Large intestine (tissue), 3 donors: ENCODE measurements around the gene GMDS. TPM values are rescaled to one million over a fixed set of nuclear protein-coding genes. Genes with fewer than 3 reads are reported as not detected.

Experiments used
- DNase-seq, 2 donors: peaks; one replicate each; pipeline versions ENCODE4 v3.0.0 to v3.0.0-alpha.2; 2013
- H3K27ac ChIP-seq: one replicate; pipeline ENCODE4 v1.5.1; 2013; ENCODE audit warnings: low read length
- H3K27me3 ChIP-seq: 2 replicates; pipeline ENCODE4 v1.6.1; 2013; ENCODE audit warnings: low read length; ENCODE audit not compliant: control insufficient read depth, insufficient read depth
- H3K36me3 ChIP-seq: 2 replicates; pipeline ENCODE4 v1.6.1; 2013; ENCODE audit warnings: low read length; ENCODE audit not compliant: control insufficient read depth, insufficient read depth
- H3K4me1 ChIP-seq: one replicate; pipeline ENCODE4 v1.6.1; 2013; ENCODE audit warnings: low read length; ENCODE audit not compliant: control insufficient read depth, insufficient read depth
- H3K4me3 ChIP-seq: one replicate; pipeline ENCODE4 v1.5.1; 2013; ENCODE audit warnings: low read length
- H3K9me3 ChIP-seq: one replicate; pipeline ENCODE4 v1.6.1; 2013; ENCODE audit warnings: mild to moderate bottlenecking, low read depth, low read length, moderate library complexity; ENCODE audit not compliant: control insufficient read depth
- WGBS: methylation state at CpG from one replicate; pipeline ENCODE4 v1.1.5; 2013; ENCODE audit warnings: low lambda C conversion rate; ENCODE audit not compliant: insufficient coverage; 5-methylcytosine and 5-hydroxymethylcytosine counted together
- polyA plus RNA-seq: library from polyadenylated mRNA; unstranded; fragments of 120-200 nt; gene quantifications from one replicate; pipeline ENCODE4 v1.2.1, GENCODE V29; 2013

The GMDS gene
- polyA plus RNA-seq, 1 donor = 58.9 TPM

DNA sequence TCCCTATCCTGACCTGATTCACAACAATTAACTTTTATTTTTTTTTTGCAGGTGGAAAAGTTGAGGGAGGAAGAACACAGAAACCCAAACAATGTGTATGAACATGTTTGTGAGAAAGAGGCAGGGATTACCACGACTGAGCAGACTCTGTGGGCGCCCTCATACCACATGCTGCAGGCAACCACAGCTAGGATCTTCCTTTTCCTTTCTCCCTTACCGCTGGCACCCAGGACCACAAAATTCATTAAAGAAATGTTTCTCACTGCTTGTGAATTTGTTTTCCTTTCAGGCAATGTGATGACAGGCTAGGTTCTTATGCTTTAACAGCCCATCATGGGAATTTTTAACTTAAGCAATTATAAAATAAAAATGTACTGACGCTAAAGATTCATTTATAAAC is 287.1 kb downstream of the GMDS start:
- Histone ChIP-seq H3K4me1 (no peaks in the 10 kb centered on the region), H3K4me3 (no peak overlapping the region), H3K27ac (no peak overlapping the region), H3K36me3 (peaks cover 3% of the 10 kb centered on the region), H3K27me3 (no peaks in the 10 kb centered on the region), H3K9me3 (no peaks in the 10 kb centered on the region)
- no CpG with 5 or more reads among the region's 4 CpGs for WGBS
- no peak for DNase-seq

DNA sequence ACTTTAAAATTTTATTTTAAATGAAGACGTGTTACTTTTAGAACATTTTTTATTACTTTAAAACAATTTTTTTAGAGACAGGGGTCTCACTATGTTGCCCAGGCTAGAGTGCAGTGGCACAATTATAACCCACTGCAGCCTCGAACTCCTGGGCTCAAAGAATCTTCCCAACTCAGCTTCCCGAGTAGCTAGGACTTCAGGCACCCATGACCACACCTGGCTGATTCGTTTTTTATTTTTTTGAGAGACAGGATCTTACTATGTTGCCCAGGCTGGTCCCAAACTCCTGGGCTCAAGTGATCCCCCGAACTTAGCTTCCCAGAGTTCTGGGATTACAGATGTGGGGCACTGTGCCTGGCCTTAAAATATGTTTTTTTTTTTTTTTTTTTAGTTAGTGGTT is 287.7 kb downstream of the GMDS start:
- no peaks in the 10 kb centered on the region for H3K27me3 ChIP-seq
- no CpG with 5 or more reads among the region's 5 CpGs for WGBS
- no peak overlapping the region for H3K27ac ChIP-seq
- peaks cover 3% of the 10 kb centered on the region for H3K36me3 ChIP-seq
- H3K4me1 ChIP-seq = no peaks in the 10 kb centered on the region
- no peak for DNase-seq
- no peak overlapping the region for H3K4me3 ChIP-seq
- no peaks in the 10 kb centered on the region for H3K9me3 ChIP-seq

DNA sequence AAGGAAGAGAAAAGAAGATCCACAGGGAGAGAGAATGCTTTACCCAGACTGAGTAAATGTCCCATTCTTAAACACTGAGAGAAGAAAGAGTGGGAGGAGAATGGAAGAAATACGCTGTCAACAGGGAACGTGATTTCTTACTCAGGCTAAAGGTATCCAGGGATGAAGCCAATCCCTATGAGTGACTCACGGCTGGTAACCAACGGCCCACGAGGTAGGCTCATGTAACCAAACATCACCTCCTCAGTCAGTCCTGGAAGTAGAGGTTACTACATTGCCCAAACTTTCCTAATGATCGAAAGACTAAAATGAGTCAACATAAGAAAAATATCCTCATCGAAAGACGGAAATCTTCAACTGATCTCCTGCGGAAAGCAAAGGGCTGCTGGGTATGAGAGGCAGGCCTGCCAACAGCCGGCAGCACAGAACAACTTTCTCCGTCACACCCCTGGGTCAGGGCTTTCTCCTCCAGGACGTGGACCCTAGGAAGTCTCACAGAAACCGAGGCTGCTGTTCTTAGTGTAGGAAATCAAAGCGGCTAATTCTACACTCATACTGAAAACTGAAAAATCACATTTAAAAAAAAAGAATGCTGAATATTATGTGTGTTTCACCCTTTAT is 292.6 kb downstream of the GMDS start:
- 98% methylated on average over 6 of the region's 14 CpGs for WGBS
- no peak for DNase-seq
- Histone ChIP-seq H3K4me3 (no peak overlapping the region), H3K27me3 (no peaks in the 10 kb centered on the region), H3K9me3 (no peaks in the 10 kb centered on the region), H3K27ac (no peak overlapping the region), H3K36me3 (peaks cover 2% of the 10 kb centered on the region), H3K4me1 (no peaks in the 10 kb centered on the region)

DNA sequence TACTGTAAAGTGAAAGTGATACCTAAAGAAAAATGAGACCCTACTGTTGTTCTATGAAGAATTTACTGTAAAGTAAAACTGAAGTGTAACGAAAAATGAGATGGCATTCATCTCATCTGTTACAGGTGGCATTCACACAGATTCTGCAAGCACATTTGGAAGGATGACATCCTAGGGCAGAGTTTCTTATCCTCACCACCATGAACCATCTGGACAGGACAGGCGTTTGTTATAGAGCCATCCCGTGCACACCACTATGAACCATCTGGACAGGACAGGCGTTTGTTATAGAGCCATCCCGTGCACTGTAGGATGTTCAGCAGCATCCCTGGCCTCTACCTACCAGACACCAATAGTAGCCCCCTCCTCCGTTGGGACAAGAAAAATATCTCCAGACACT is 294.8 kb downstream of the GMDS start:
- H3K27me3 ChIP-seq = no peaks in the 10 kb centered on the region
- no CpG with 5 or more reads among the region's 6 CpGs for WGBS

DNA sequence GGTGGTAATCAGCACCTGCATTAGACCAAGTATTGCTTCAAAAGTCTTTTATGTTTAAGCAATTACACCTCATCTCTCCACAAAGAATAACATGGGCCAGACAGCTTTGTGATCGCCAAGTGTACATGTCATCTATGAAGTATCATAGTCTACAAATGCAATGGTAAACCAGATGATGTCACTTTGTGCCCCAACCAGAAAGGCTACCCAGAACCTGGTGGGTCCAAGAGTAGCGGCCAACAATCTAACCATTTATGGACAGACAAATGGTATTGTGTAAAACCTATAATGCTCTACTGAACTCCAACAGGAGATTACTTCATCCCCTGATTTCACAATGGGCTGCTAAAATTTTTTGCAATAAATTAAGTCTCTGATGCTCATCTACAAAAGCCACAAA is 295.9 kb downstream of the GMDS start:
- Histone ChIP-seq H3K27ac (no peak overlapping the region), H3K36me3 (peaks cover 9% of the 10 kb centered on the region), H3K27me3 (no peaks in the 10 kb centered on the region), H3K4me3 (no peak overlapping the region), H3K4me1 (no peaks in the 10 kb centered on the region), H3K9me3 (no peaks in the 10 kb centered on the region)
- 83% methylated on average over 1 of the region's 2 CpGs for WGBS
- no peak for DNase-seq

More for the DNA sequence above, 294.8 kb downstream of the GMDS start:
- Histone ChIP-seq H3K4me1 (no peaks in the 10 kb centered on the region), H3K4me3 (no peak overlapping the region), H3K27ac (no peak overlapping the region), H3K36me3 (peaks cover 7% of the 10 kb centered on the region), H3K9me3 (no peaks in the 10 kb centered on the region)
- no peak for DNase-seq

DNA sequence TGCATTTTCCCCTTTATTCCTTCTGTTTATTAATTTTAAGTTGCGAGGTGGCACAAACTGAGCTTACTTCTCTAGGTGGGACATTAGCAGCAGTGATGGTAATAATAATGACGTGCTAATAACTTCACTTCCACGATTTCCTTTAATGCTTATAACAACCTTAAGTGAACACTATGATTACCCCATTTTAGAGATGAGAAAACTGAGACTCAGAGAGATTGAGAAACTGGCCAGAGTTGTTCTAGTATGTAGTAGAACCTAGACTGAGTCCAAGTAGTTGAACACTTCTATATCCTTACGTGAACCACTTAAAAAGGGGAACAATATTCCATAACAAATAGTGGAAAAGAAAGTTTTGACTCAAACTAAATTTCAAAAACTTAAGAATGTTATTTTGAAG is 297.5 kb downstream of the GMDS start:
- H3K27ac ChIP-seq = no peak overlapping the region
- 97% methylated on average over 4 of the region's 4 CpGs for WGBS

DNA sequence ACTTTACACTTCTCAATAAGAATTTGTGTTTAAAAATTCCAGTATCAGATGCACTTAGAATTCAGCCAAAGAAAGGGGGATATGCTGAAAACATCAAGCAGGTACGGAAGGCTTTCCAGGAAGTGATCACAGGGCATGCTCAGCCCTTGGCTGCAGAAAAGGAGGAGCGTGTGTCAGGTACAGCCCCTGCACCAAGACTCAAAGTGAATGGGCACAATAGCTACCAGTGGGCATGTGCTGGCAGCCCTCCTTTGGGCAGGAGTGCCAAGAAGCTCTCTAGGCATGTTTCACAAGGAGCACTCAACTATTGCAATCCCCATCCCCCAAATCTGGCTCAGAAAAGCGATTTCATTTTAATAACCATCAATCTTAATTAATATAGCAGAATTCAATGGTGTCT is 298.8 kb downstream of the GMDS start:
- WGBS = 80% methylated on average over 1 of the region's 3 CpGs
- no peaks in the 10 kb centered on the region for H3K9me3 ChIP-seq
- H3K27ac ChIP-seq = no peak overlapping the region
- H3K36me3 ChIP-seq = peaks cover 10% of the 10 kb centered on the region
- H3K4me1 ChIP-seq = no peaks in the 10 kb centered on the region
- H3K27me3 ChIP-seq = no peaks in the 10 kb centered on the region
- DNase-seq = no peak
- no peak overlapping the region for H3K4me3 ChIP-seq

More for the DNA sequence above, 297.5 kb downstream of the GMDS start:
- peaks cover 9% of the 10 kb centered on the region for H3K36me3 ChIP-seq
- no peaks in the 10 kb centered on the region for H3K27me3 ChIP-seq
- H3K9me3 ChIP-seq = no peaks in the 10 kb centered on the region
- H3K4me3 ChIP-seq = no peak overlapping the region
- DNase-seq = no peak
- H3K4me1 ChIP-seq = no peaks in the 10 kb centered on the region

DNA sequence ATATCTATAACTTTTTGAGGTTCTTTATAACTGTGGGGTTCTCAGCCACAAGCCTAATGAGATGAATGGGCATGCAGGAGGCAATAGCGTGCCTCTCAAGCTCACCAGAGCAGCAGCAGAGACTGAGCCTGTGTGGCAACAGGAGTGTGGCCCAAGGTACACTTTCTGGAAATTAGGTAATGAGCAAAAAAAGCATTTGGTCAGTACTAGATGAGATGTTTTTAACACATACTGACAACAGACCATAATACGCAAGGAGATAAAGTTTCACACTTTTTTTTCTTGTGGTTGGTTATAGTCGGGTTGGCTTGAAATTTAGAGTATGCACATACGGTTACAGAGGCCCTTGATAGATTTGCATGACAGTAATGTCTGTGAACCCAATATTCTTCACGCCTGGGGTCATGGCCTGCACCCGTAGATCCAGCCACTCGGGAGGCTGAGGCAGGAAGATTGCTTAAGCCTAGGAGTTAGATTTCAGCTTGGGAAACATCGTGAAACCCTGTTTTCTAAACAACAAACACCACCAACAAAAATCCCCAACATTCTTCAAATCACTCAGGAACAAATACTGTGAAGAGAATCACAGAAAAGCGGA is 300.1 kb downstream of the GMDS start:
- Histone ChIP-seq H3K9me3 (no peaks in the 10 kb centered on the region), H3K27me3 (no peaks in the 10 kb centered on the region), H3K36me3 (peaks cover 12% of the 10 kb centered on the region), H3K4me3 (no peak overlapping the region), H3K27ac (no peak overlapping the region), H3K4me1 (no peaks in the 10 kb centered on the region)
- no peak for DNase-seq
- WGBS = 100% methylated on average over 2 of the region's 9 CpGs

DNA sequence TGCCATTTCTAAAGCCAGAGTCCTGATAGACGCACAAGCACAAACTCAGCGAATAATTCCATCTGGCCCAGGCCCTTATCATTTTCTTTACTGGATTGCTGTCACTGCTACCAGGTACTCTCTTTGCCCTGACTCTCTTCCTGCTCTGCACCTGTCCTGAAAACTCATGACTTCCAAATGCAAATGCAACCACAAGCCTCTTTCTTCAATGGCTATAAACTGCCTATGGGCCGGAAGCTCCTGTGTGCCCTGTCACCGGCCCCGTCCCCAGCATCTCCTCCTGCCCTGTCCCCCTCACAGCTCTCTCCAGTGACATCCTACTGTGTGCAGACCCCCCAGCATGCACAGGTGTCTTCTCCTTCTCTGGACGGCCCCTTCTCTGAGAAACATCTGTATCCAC is 302.6 kb downstream of the GMDS start:
- no CpG with 5 or more reads among the region's 6 CpGs for WGBS
- DNase-seq = no peak
- Histone ChIP-seq H3K4me1 (no peaks in the 10 kb centered on the region), H3K4me3 (no peak overlapping the region), H3K27ac (no peak overlapping the region), H3K27me3 (no peaks in the 10 kb centered on the region), H3K36me3 (peaks cover 9% of the 10 kb centered on the region), H3K9me3 (peaks cover 3% of the 10 kb centered on the region)

DNA sequence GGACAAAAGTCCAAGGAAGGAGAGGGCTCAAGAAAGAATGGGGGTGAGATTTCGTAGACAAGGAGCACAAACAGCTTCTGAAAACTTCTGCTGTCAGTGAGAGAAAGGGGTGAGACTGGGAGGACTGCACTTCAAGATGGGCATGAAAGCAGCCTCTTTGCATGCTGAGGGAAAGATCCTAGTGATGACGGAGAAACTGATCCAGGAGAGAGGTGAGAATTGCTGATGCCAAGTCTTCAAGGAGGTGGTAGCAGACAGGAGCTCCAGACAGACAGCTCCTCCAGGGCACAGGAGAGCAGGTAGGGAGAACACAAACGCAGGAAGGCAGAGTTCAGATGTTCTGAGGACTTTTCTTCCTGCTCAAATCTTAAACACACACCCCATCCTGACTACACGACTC is 303.9 kb downstream of the GMDS start:
- DNase-seq = no peak
- WGBS = 90% methylated on average over 2 of the region's 4 CpGs
- Histone ChIP-seq H3K4me3 (no peak overlapping the region), H3K36me3 (peaks cover 7% of the 10 kb centered on the region), H3K27ac (no peak overlapping the region), H3K9me3 (peaks cover 3% of the 10 kb centered on the region), H3K27me3 (no peaks in the 10 kb centered on the region), H3K4me1 (no peaks in the 10 kb centered on the region)

DNA sequence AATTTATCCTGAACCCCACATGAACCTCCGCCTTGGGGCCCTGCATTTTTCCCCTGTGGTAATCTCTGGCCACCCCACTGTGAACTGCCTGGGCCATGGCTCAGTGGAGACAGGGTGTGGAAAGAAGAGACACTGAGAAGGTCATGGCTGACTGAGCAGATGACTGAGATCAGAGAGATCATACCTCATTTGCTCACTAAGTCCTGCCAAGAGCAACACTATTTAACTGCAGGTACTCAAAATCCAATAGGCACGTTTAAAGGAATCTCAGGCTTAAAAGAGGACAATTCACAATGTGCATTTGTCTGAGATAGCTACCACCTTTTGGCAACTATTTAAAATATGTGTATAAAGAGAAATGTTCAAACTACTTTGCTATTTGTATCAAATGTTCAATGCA is 305.0 kb downstream of the GMDS start:
- Histone ChIP-seq H3K27ac (no peak overlapping the region), H3K4me3 (no peak overlapping the region), H3K27me3 (no peaks in the 10 kb centered on the region), H3K4me1 (no peaks in the 10 kb centered on the region), H3K36me3 (peaks cover 8% of the 10 kb centered on the region), H3K9me3 (peaks cover 3% of the 10 kb centered on the region)
- WGBS = no CpG with 5 or more reads among the region's 2 CpGs
- DNase-seq = no peak
